NK-92 (cell line): ENCODE results near the gene PYGO2.
A peak's percentile ranks its signal among the peaks of the same experiment; 100 is the strongest.

Experiments
- DNase-seq: peaks from one replicate; lab custom pipeline; 2025; ENCODE audit not compliant: unreplicated experiment; lab: John Stamatoyannopoulos, UW

The PYGO2 gene

DNA sequence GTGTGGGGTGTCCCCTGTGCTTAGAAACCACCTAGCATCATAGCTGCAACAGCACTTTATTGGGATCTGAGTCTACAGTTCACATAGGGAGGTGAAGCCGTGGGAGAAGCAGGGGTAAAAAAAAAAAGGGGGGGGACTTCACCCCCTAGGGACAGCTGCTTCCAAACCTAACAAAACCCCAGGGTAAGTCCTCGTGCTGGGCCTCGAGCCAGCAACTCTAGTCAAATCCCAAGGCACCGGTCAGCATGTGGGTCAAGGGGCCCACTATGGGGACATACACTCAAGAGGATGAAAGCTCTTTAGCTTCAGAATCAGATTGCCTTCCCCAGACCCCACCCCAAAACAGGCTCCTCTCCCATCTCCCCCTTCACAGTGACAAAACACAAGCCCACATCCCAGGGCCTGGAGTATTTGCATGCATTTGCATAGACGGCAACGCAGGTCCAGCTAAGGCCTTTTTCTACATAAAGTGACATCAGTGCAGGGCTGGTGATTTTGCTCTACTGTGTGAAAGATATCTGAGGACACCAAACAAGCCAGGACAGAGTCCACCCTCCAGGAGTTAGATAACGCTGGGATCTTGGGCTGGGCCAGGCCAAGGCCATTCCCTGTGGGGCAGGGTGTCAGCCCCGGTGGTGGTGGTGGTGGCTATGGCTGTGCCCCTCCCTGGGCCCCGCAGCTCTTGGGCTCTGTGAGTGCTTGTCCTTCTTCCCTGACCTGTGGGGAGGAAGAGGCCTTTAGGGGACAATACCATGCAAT, 17.0 kb downstream of the PYGO2 start:
- no peak for DNase-seq

DNA sequence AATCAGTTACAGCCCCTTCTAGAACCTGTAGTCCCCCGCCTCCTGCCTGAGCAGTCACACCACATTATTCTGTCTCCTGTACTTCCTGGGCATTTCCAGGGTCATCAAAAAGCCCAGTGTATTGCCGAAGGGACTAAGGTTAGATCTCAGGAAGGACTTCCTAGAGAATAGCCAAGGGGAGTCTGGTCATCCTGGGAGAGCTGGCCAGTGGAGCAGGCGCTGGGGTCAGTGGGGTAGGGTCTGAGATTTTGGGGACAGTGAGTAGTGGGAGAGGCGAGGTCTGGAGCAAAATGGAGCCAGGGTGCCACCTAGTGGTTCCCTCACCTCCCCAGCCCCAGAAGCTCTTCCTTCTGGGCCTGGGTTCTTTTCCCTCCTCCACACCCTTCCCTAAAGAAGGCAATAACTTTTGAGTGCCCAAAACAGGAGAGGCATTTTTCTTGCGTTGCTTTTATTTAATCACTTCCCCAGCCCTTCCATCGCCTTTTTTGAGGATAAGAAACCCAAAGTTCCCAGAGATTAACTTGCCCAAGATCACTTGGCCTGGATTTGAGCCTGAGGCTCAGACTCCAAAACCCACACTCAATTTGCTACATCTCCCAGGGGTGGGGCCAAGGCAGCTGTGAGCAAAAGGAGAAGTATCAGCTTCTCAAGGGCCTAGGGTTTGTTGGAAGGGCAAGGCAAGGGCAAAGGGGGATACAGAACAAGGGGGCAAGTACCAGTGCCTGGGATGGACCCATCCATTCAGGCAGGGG, 17.8 kb downstream of the PYGO2 start:
- DNase-seq: no peak

DNA sequence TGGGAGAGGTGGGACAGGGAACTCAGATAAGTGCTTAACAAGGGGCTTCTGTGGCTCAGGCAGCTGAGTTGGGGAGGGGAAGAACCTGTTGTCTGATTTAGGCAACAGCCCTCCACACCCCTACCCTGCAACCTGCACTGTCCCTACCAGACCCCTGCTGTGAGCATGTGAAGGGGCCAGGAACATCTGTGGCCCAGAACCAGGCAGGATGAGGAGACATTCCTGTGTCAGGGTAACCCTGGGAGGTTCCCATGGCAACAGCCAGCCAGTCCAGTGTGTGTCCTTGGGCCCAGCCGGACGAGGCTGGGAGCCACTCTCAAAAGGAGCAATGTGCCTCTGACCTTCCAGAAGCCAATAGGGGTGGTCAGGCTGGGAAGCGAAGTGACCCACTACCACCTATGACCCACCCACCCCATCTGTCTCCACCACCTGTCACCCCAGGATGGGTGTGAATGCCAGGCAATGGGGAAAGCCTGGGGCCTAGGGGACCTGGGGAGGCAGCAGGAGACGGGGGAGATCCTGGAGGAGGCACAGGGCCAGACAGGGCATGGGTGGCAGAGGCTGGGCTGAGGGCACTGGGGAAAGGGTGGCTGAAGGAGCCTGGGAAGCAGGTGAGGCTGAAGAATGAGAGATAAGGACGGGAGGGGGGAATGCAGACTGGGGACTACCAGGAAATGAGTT, 20.1 kb downstream of the PYGO2 start:
- no peak for DNase-seq

DNA sequence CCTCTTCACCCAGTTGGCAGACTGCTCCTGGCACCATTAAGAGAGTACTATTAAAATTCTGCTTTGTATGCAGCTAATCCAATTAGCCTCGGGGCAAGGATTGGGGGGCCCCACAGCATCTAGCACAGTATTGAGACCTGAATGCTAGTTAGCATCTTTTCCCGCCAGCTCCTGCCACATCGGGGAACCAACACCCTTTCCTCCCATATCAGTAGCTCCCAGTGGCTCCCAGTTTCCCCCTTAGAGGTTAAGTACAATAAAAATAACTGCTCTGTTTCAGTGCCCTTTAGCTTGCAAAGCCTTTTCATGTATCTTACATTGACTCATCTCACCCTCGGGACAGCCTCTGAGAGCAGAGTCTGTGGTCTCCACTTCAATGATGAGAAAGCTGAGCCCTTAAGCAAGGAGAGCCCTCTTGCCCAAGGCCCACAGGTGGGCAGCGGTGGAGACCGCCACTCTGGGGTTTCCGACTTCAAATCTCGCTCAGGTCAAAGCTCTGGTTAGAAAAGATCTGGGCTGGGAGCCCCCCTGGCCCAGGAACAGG, 20.9 kb downstream of the PYGO2 start:
- DNase-seq: no peak

DNA sequence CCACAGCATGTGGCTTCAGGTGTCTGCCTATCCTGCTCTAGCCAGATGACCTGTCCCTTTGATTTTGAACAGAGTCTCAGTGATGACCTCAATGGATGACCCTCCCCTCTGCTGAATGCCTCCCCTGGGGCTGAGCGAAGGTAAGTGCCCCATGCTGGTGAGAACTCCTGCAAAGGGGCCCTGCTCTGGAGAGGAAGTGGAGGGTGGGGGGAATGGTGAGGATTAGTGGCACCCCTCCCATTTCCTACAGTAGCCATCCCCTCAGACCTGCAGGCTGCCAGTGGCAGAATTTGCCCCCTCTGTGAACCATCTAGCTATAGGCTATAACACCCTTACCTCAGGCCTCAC, 21.4 kb downstream of the PYGO2 start:
- DNase-seq: no peak

DNA sequence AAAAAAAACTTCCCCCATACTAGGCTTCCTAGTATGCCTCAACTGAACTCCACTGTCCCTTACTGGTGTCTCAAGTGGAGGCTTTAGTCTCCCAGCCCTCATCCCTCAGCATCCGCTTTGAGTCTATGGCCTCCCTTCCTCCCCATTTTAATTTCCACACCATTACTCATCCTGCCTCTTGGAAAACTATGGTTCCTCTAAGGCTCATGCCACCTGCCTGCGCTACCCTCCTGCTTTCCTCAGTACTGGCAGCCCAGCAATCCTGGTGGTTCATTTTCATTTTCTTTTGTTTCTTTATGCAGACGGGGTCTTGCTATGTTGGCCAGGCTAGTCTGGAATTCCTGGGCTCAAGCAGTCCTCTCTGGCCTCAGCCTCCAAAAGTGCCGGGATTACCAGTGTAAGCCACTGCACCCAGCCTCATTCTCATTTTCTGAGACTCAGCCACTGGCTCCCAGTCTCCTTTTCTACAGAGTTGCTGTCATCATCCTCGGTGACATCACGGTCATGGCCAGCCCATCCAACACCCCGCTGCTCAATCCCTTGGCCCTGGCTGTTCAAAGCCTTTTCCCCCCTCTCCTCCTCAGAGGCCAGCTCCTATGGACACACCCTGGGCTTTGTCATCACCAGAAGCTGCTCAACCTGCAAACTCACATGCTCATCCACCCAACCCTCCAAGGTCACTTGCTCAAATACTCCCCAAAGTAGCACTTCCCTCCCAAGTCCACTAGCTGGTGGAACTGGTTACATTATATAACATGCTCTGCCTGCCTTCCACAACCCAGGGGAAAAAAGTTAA, 22.8 kb downstream of the PYGO2 start:
- no peak for DNase-seq

DNA sequence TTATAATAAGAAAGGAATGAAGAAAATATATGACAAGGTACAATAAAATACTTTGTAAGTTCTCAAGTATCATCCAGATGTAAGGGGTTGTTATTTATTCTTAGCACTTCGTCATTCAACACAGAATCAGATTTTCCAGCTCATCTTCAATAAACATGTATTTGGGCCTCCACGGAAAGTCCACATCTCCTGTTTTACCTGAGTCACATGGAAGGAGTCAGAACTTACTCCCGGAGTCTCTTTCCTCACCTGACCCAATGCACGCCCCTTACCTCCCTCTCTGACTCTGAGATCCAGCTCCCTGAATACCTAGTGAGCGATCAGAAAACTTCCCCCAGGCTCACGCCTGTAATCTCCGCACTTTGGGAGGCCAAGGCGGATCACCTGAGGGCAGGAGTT, 23.6 kb downstream of the PYGO2 start:
- no peak for DNase-seq

DNA sequence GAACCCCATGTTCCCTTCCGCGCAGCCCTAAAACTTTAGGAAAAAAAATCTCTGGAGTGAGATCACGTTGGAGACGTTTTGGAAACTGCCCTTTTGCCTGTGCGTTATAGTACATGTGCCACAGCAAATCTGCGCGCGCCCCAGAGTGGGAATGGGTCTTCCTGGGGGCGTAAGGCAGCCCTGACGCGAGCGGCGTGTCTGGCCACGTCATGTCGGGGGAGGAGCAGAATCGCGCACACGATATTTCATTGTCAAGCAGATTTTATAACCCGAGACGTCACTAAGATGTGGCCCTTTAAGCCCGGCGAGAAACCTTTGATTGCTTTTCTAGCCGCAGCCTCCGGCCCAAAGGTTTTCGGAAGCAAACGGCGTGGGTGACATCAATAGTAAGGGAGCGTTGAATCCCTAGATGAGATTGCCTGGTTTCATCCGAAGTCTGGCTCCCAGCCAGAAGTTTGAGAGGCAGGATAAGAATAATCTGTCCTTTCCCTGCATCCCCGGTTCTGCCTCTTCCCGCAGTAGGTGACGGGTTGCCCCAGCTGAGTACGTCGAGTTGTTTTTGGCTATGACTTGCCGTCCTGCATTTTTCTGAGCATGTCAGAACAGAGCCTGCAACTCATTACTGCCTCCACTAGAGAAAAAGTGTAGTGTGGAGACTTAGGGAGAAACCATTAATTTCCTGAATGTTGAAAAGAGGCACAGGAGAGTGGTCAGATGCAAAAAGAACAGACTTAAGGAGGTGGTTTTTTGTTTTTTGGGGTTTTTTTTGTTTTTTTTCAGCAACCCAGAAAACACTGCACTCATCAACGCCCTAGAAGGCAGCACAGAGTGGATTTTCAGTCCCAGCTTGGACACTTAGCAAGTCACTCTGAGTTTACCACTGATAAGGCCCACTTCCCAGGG, 24.2 kb downstream of the PYGO2 start:
- DNase-seq: peak; percentile 60

DNA sequence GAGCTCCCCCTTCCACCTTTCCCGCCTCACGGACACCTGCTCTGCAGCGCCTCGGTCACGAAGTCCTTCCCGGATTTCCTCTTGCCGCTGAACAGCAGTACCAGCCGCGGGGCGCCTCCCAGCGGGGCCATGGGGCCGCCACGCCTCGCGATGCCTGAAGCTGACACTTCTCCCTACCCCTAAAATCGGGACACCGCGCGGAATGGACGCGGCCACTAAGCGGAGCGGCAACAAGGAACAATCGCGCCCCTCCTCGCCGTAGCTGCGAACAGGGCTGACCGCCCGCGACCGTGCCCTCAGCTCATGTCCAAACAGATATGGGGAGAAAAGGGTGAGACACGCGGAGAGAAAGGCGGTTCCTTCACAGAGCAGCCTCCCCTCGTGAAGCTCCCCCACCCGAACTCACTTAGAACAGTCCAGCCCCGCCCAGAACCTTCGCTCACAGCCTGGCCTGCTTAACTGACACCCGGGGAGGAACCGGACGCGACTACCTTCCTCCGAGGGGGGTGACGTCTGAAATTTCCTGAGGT, 25.0 kb downstream of the PYGO2 start, which contains the start of gene PMVK:
Gene PMVK, minus strand, starts transcription at position 165 of the 530 bp plus-strand sequence. Its CDS starts 34 bp downstream, at position 131.
- peak; percentile 68 for DNase-seq

DNA sequence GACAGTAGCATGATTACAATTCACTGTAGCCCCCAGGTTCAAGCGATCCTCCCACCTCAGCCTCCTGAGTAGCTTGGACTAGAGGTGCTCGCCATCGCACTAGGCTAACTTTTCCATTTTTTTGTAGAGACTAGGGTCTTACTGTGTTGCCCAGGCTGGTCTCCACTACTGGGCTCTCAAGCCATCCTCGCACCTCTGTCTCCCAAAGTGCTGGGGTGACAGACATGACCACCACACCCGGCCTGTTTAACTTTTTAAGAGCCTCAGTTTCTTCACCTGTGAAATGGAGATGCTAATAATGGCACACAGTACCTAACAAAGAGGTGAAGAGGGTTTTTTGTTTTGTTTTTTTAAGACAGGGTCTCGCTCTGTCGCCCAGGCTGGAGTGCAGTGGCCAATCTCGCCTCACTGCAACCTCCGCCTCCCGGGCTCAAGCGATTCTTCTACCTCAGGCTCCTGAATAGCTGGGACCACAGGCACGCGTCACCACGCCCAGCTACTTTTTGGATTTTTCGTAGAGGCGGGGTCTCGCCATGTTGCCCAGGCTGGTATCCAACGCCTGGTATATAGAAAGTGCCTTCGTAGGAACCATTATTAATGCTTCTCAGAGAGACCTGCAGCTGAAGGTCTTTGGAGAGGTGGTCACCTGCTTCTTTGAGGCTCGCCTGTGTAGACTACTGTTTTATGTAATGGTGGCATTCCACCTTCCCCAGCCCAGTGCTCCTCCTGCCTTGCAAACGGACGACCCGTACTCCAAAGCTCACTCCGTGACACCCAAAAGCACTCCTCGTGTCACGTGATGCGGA, 25.6 kb downstream of the PYGO2 start:
- DNase-seq: no peak

DNA sequence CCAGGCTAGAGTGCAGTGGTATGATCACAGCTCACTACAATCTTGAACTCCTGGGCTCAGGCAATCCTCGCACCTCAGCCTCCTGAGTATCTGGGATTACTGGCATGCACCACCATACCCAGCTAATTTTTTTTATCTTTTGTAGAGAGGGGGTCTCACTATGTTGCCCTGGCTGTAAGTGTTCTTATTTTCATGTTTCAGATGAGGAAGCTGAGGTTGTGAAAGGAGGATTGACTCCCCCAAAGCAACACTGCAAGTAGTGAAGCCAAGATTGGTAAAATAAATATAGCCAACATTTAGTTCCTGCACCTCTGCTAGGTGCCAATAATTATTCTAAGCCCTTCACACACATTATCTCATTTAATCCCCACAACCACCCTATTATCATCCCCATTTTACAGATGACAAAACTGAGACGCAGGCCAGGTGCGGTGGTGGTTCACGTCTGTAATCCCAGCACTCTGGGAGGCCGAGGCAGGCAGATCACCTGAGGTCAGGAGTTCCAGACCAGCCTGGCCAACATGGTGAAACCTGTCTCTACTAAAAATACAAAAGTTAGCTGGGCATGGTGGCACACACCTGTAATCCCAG, 27.1 kb downstream of the PYGO2 start:
- DNase-seq: no peak

DNA sequence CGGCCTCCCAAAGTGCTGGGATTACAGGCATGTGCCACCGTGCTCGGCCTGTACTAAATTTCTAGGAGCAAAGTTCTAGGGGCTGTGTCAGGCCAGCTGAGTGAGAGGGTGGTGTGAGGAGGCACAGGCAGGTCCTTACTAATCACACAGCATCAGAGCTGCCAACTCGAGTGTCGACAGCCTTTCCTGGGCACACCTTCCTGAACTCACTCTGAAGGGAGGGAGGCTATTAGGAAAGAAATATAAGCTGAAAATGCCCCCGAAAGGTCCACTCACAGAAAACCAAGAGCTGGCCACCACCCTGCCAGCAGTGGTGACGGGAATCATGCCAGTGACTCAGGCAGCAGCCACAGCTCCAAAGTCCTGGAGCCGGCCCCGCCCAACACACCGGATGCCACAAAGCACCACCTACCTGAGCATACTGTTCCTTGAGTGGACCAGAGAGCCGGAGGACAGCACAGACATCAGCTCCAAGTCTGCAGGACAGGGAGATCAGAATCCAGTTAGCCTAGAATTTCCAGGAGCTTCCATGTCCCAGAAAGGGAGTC, 29.6 kb downstream of the PYGO2 start:
- no peak for DNase-seq

DNA sequence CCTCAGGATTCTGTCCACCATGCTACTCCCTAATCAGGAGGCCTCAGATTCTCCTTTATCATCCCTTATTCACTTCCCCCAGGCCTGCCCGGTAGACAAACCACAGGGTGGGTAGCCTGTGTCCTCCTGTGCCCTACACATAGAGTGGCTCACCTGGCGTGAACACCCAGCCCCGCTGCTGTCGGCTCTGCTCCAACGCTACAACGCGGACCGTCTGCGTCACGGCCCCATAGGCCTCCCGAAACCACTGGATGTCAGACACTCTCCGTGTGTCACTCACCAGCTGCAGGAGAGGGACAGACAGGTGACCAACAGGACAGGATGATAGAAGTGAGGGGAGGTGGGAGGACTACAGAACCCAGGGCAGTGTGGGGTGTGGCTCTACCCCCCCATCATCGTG, 35.4 kb downstream of the PYGO2 start:
- DNase-seq: no peak

DNA sequence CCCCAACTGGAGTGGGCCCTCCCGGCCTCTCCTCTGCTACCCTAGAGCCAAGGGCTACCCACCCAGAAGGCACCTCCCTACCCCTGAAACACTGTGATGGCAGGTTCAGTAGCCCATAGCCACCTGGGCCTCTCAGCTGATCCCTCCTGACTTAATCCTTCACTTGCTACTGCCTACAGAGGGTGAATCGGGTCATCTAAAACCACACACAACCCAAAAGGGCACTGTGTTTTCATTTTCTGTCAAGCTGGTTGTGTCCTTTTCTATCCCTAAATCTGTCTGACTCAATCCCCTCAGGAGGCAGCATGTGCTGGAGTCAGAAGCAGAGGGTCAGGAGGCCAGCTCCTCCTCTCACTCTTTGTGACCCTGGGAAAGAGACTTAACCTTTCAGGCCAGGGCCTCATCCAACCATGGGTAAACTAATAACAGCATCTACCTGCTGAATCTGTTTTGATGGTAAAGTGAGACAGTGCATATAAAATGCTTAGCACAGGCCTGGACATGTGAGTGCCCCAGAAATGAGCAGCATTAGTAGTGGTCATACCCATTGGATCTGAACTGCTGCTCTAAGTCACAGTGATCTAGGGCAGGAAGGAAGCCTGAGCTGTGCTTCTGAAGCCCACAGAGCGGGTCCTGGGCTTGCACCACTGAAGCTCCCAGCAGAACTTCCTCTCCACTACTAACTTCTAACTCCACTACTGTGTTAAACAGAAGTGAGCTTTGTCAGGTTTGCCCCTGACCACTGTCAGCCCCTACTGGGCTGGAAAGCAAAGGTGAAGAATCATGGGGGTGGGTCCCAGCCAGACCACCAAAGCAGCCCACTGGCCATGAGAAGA, 36.0 kb downstream of the PYGO2 start:
- DNase-seq: no peak

DNA sequence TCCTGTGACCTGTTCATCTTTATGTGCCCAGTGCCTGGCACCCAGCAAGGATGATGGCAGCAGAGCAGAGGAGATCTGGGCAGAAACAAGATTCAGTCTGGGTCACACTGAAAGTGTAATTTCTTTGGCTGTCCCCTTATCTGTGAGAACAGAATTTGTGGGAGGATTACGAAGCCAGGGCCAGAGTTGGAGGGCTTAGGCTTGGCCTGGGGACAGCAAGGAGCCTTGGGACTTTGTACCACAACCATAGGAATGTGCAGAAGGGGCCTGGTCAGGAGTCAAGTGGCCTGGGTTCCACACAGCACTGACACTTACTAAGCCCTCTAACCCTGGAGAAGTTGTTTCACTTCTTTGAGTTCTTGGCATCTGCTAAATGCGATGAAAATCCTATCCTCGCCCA, 37.9 kb downstream of the PYGO2 start:
- DNase-seq: no peak

DNA sequence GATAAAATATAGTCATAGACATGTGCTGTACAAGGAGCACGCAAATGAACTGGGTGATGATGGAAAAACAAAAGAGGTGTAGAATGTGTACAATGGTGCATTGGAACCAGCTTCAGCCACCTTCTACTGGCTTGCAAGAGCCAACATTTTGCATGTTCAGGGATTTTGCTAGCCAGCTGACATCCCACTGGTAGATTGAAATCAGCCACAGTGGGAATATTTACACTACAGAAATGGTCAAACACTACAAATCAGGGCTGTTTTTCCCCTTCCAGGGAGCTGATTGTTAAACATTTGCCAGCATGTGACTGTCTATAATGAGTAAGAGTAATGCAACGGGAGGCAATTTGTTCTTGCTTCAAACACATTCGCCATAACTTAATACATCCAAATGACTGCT, 48.3 kb downstream of the PYGO2 start:
- DNase-seq: no peak

DNA sequence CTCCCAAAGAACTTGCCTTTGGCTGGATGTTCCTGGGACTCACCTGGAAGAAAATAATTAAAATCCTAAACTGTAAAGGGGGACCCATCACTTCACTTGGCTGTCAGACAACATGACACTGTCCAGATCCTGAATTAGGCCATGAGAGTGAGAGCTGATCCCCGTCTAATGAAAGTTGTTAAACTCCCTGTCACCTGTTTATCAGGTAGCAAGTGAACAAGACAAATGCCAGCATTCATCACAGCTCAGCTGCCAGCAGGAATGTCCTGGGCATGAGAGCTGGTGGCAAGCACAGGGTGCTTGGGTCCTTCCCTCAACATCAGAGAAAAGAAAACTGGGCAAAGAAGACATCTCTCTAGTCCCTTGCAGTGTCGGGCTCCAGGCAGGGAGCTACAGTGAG, 48.8 kb downstream of the PYGO2 start:
- DNase-seq: no peak
